Measurements from ENCODE around the gene SCO2. TPM values are rescaled to one million over a fixed set of nuclear protein-coding genes. Genes with fewer than 3 reads are reported as not detected.

The SCO2 gene
- total RNA-seq, 1 donor from 2014 or later, result 14.8 TPM

DNA sequence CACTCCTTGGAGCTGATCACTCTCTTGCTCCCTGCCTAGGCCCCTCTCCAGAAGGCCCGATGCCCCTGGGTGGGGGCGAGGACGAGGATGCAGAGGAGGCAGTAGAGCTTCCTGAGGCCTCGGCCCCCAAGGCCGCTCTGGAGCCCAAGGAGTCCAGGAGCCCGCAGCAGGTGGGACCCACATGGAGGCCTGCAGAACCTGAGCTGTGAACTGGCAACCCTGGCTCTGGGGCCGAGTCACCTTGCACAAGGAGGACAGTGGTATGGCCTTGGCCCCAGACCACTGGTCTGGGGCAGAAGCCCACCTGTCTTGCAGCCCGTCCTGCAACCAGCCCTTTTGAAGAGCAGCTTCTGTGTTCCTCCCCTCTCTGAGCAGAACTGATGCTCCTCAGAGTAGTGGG, 6.2 kb downstream of the SCO2 start:
- H3K36me3 Mint-ChIP-seq (ENCODE audit: low read depth), result peaks cover 18% of the 10 kb centered on the region
- H3K4me1 Mint-ChIP-seq (ENCODE audit: low read depth), result peaks cover 19% of the 10 kb centered on the region
- intact Hi-C loops (cut with micrococcal nuclease), result no loop called here
- H3K27me3 Mint-ChIP-seq (ENCODE audit: insufficient read depth), result no peaks in the 10 kb centered on the region
- no peak overlapping the region for H3K27ac Mint-ChIP-seq
- DNase-seq (ENCODE audit: low spot score), result no peak
- H3K9me3 Mint-ChIP-seq, result no peaks in the 10 kb centered on the region
- no peak overlapping the region for H3K4me3 Mint-ChIP-seq

- Mint-ChIP-seq H3K9me3 (no peaks in the 10 kb centered on the region), H3K27ac (no peak overlapping the region), H3K36me3 (ENCODE audit: low read depth) (peaks cover 18% of the 10 kb centered on the region), H3K27me3 (ENCODE audit: insufficient read depth) (no peaks in the 10 kb centered on the region), H3K4me1 (ENCODE audit: low read depth) (peaks cover 19% of the 10 kb centered on the region), H3K4me3 (no peak overlapping the region)
- DNase-seq (ENCODE audit: low spot score), result no peak
- intact Hi-C loops (cut with micrococcal nuclease), result no loop called here
These were observed 6.8 kb downstream of the SCO2 start for GRCh38 chr22:50518606-50519005.

- Mint-ChIP-seq H3K9me3 (no peaks in the 10 kb centered on the region), H3K27me3 (ENCODE audit: insufficient read depth) (no peaks in the 10 kb centered on the region), H3K4me1 (ENCODE audit: low read depth) (peaks cover 17% of the 10 kb centered on the region), H3K4me3 (no peak overlapping the region), H3K36me3 (ENCODE audit: low read depth) (peaks cover 18% of the 10 kb centered on the region), H3K27ac (no peak overlapping the region)
- intact Hi-C loops (cut with micrococcal nuclease), result no loop called here
- no peak for DNase-seq (ENCODE audit: low spot score)
These were observed 7.7 kb downstream of the SCO2 start for GRCh38 chr22:50517495-50518260.

GRCh38 chr22:50516891-50517290, 8.5 kb downstream of the SCO2 start:
- no peak for DNase-seq (ENCODE audit: low spot score)
- Mint-ChIP-seq H3K4me3 (no peak overlapping the region), H3K4me1 (ENCODE audit: low read depth) (peaks cover 24% of the 10 kb centered on the region), H3K9me3 (no peaks in the 10 kb centered on the region), H3K27me3 (ENCODE audit: insufficient read depth) (no peaks in the 10 kb centered on the region), H3K36me3 (ENCODE audit: low read depth) (peaks cover 23% of the 10 kb centered on the region), H3K27ac (no peak overlapping the region)
- intact Hi-C loops (cut with micrococcal nuclease), result no loop called here

DNA sequence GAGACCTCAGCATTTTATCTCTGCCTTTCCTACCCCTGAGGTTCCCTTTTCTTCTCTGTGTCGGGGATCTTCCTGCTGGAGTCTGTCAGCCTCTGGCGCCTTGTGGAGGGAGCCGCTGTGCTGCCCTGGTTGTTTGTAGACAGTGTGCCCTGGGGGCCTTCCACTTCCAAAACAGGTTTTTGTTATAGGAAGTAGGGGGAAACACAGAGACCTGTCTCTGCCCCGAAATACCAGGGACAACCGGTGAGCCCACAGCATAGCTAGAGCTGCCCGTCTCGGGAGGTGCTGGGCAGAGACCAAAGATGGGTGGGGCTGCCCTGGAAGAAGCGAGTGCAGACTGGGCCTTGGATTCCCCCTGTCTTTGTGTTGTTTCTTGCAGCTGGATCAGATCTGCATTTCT, 9.3 kb downstream of the SCO2 start:
- Mint-ChIP-seq H3K4me1 (ENCODE audit: low read depth) (peaks cover 24% of the 10 kb centered on the region), H3K27ac (no peak overlapping the region), H3K9me3 (no peaks in the 10 kb centered on the region), H3K27me3 (ENCODE audit: insufficient read depth) (no peaks in the 10 kb centered on the region), H3K36me3 (ENCODE audit: low read depth) (peaks cover 22% of the 10 kb centered on the region), H3K4me3 (no peak overlapping the region)
- intact Hi-C loops (cut with micrococcal nuclease), result no loop called here
- DNase-seq (ENCODE audit: low spot score), result no peak

DNA sequence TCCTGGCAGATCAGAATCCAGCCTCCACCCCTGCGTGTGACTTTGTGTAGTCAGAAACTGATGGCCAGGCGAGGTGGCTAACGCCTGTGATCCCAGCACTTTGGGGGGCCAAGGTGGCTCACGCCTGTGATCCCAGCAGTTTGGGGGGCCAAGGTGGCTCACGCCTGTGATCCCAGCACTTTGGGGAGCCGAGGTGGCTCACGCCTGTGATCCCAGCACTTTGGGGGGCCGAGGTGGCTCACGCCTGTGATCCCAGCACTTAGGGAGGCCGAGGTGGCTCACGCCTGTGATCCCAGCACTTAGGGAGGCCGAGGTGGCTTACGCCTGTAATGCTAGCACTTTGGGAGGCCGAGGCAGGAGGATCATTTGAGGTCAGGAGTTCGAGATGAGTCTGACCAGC, 12.2 kb downstream of the SCO2 start:
- DNase-seq (ENCODE audit: low spot score), result no peak
- H3K9me3 Mint-ChIP-seq, result no peaks in the 10 kb centered on the region
- no peak overlapping the region for H3K4me3 Mint-ChIP-seq
- no peak overlapping the region for H3K27ac Mint-ChIP-seq
- no peaks in the 10 kb centered on the region for H3K27me3 Mint-ChIP-seq (ENCODE audit: insufficient read depth)
- peaks cover 37% of the 10 kb centered on the region for H3K4me1 Mint-ChIP-seq (ENCODE audit: low read depth)
- H3K36me3 Mint-ChIP-seq (ENCODE audit: low read depth), result peaks cover 20% of the 10 kb centered on the region
- intact Hi-C loops (cut with micrococcal nuclease), result no loop called here

DNA sequence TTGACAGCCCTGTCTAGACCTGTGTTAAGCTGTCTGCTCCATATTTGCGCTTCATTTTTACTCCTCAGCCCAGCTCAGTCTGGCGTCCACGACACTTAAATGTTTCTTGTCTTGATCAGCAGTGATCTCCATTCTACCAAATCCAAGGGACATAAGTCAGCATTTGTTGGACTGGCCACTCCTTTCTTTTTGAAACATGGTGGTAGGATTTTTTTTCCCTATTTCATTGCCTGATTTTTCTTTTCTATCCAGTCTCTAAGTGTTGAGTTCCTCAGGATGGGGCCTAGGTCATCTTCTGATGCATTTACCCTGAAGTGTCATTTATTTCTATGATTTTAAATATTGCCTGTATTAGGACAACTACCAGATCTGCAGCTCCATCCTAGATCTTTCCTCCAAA, 16.5 kb downstream of the SCO2 start:
- peak overlapping the region; percentile 94 for H3K27ac Mint-ChIP-seq

GRCh38 chr22:50507991-50508884, 17.2 kb downstream of the SCO2 start, which contains the start of gene NCAPH2:
NCAPH2 (plus strand) TSS chr22:50508224; CDS start chr22:50508338, 114 bp downstream.
- peak within 1 kb of the TSS; percentile 96 for H3K4me3 Mint-ChIP-seq
- DNase-seq (ENCODE audit: low spot score), result peak; percentile 97
- H3K27me3 Mint-ChIP-seq (ENCODE audit: insufficient read depth), result no peaks in the 10 kb centered on the region
- peaks cover 13% of the 10 kb centered on the region for H3K36me3 Mint-ChIP-seq (ENCODE audit: low read depth)
- H3K27ac Mint-ChIP-seq, result peak within 1 kb of the TSS; percentile 95
- H3K9me3 Mint-ChIP-seq, result no peaks in the 10 kb centered on the region
- peaks cover 24% of the 10 kb centered on the region for H3K4me1 Mint-ChIP-seq (ENCODE audit: low read depth)
- intact Hi-C loops (cut with micrococcal nuclease), result loop anchor here (1.0 to 2.0 kb wide), 10 partner anchors 17 to 307 kb away; partner anchors contain the start of genes ADM2, ARSA, CHKB and PPP6R2

More for the DNA sequence above, 16.5 kb downstream of the SCO2 start:
- H3K4me3 Mint-ChIP-seq, result peak overlapping the region; percentile 92
- H3K4me1 Mint-ChIP-seq (ENCODE audit: low read depth), result peaks cover 24% of the 10 kb centered on the region
- intact Hi-C loops (cut with micrococcal nuclease), result loop anchor here (1.0 to 2.0 kb wide), 8 partner anchors 16 to 308 kb away; partner anchors contain the start of genes ARSA, CHKB, PPP6R2 and SCO2
- H3K9me3 Mint-ChIP-seq, result no peaks in the 10 kb centered on the region
- peaks cover 13% of the 10 kb centered on the region for H3K36me3 Mint-ChIP-seq (ENCODE audit: low read depth)
- H3K27me3 Mint-ChIP-seq (ENCODE audit: insufficient read depth), result no peaks in the 10 kb centered on the region
- no peak for DNase-seq (ENCODE audit: low spot score)

- Mint-ChIP-seq H3K27me3 (ENCODE audit: insufficient read depth) (no peaks in the 10 kb centered on the region), H3K36me3 (ENCODE audit: low read depth) (peaks cover 13% of the 10 kb centered on the region), H3K9me3 (no peaks in the 10 kb centered on the region), H3K27ac (peak within 1 kb of the TSS; percentile 95), H3K4me3 (peak within 1 kb of the TSS; percentile 96), H3K4me1 (ENCODE audit: low read depth) (peaks cover 18% of the 10 kb centered on the region)
- peak; percentile 88 for DNase-seq (ENCODE audit: low spot score)
- intact Hi-C loops (cut with micrococcal nuclease), result loop anchor here (1.0 kb wide), 2 partner anchors 26 to 32 kb away; partner anchors contain the start of genes ADM2 and SBF1
These were observed 17.9 kb downstream of the SCO2 start, which contains the start of gene LMF2 for GRCh38 chr22:50507421-50507990. LMF2 (minus strand) TSS chr22:50507702; CDS start chr22:50507675, 27 bp downstream.

DNA sequence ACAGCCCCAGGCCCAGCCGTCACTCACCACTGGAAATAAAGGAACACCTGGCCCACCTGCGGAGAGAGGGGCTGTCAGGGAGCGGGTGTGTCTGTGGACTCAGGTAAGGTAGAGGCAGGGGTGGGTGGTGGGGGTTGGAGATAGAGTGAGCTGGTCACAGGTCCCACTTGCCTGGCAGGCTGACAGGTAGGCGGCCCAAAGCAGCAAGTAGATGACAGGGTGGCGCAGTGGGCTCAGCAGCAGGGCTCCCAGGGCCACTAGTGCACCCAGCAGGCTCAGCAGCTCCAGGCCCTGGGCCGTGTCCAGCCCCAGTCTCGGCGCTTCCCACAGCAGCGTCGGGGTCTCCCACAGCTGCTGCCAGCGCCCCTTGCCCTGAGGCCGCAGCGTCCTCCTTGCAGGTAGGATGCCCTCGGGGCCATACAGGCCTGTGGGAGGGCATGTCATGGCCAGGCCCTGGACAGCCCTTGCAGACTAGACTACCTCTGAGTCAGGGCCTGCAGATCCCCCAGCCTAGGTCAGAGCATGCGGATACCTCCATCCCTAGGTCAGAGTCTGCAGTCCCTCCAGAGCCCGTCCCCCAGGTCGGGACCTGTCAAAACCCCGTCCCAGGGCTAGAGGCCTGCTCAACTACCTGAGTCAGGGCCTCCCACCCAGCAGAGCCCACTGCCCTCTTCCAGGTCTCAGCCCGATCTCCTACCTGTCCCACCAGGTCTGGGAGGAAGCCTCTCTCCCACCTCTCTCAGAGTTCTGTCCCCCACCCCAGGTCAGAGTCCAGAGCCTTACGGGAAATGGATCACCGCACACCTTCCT, 18.6 kb downstream of the SCO2 start:
- Mint-ChIP-seq H3K4me1 (ENCODE audit: low read depth) (peaks cover 13% of the 10 kb centered on the region), H3K9me3 (no peaks in the 10 kb centered on the region), H3K27ac (peak overlapping the region; percentile 82), H3K36me3 (ENCODE audit: low read depth) (peaks cover 7% of the 10 kb centered on the region), H3K27me3 (ENCODE audit: insufficient read depth) (no peaks in the 10 kb centered on the region), H3K4me3 (peak overlapping the region; percentile 96)
- no peak for DNase-seq (ENCODE audit: low spot score)
- intact Hi-C loops (cut with micrococcal nuclease), result loop anchor here (1.0 kb wide), 2 partner anchors 26 to 32 kb away; partner anchors contain the start of genes ADM2 and SBF1

- Mint-ChIP-seq H3K36me3 (ENCODE audit: low read depth) (peaks cover 7% of the 10 kb centered on the region), H3K4me3 (peak overlapping the region; percentile 96), H3K27ac (no peak overlapping the region), H3K4me1 (ENCODE audit: low read depth) (peaks cover 13% of the 10 kb centered on the region), H3K9me3 (no peaks in the 10 kb centered on the region), H3K27me3 (ENCODE audit: insufficient read depth) (no peaks in the 10 kb centered on the region)
- intact Hi-C loops (cut with micrococcal nuclease), result no loop called here
- DNase-seq (ENCODE audit: low spot score), result no peak
These were observed 19.4 kb downstream of the SCO2 start for GRCh38 chr22:50505776-50506610.
